Measurements from ENCODE around the gene CRTC3. TPM values are rescaled to one million over a fixed set of nuclear protein-coding genes. Genes with fewer than 3 reads are reported as not detected.
"Not testable (repeated sequence)": the region's sequence is repeated elsewhere in the genome, so short reads cannot be mapped to it uniquely, and the experiment has no call there.

Gene CRTC3
- total RNA-seq, 2 donors from 2014 or later = 44.1 to 69.4 TPM

DNA sequence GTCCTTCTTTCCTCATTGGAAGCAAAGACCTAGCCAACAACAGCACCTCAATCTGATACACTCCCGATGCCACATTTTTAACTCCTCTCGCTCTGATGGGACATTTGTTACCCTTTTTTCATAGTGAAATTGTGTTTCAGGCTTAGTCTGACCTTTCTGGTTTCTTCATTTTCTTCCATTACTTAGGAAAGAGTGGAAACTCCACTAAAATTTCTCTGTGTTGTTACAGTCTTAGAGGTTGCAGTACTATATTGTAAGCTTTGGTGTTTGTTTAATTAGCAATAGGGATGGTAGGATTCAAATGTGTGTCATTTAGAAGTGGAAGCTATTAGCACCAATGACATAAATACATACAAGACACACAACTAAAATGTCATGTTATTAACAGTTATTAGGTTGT is 29.6 kb upstream of the CRTC3 start:
- no peak for DNase-seq (ENCODE audit: low spot score)
- Mint-ChIP-seq H3K4me3 (no peak overlapping the region), H3K27ac (peak overlapping the region; percentile 12 to 75), H3K36me3 (peaks cover 27% of the 10 kb centered on the region), H3K4me1 (ENCODE audit: low read depth in 2 of 2) (peaks cover 0 to 8% of the 10 kb centered on the region in 2 donors), H3K9me3 (no peaks in the 10 kb centered on the region), H3K27me3 (no peaks in the 10 kb centered on the region)
- no peak for ATAC-seq

DNA sequence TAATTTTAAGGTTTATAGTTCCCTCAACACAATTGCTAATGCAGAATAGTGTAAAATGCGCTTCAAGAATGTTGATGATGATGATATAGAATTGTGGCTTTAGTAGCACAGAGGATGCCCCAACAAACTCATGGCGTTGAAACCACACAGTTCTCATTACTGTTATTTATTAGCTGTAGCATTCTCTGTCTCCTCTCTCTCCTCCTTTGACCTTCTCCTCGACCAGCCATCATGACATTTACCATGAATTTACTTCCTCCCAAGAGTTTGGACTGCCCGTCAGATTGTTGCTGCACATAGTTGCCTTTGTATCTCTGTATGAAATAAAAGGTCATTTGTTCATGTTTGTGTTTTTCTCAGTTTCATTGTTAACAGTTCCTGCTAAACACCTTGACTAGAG is 27.8 kb upstream of the CRTC3 start:
- no peaks in the 10 kb centered on the region for H3K27me3 Mint-ChIP-seq
- H3K9me3 Mint-ChIP-seq = no peaks in the 10 kb centered on the region
- H3K36me3 Mint-ChIP-seq = peaks cover 22% of the 10 kb centered on the region
- H3K4me1 Mint-ChIP-seq (ENCODE audit: low read depth in 2 of 2) = peaks cover 0 to 8% of the 10 kb centered on the region in 2 donors
- no peak overlapping the region for H3K4me3 Mint-ChIP-seq
- ATAC-seq = no peak
- no peak for DNase-seq (ENCODE audit: low spot score)
- H3K27ac Mint-ChIP-seq = peak overlapping the region in 1 of 2 donors; percentile 11

DNA sequence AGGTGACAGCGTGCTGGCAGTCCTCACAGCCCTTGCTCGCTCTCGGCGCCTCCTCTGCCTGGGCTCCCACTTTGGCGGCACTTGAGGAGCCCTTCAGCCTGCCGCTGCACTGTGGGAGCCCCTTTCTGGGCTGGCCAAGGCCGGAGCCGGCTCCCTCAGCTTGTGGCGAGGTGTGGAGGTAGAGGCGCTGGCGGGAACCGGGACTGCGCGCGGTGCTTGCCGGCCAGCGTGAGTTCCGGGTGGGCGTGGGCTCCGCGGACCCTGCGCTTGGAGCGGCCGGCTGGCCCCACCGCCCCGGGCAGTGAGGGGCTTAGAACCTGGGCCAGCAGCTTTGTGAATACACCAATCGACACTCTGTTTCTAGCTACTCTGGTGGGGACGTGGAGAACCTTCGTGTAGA is 18.9 kb upstream of the CRTC3 start:
- not testable (repeated sequence) for DNase-seq (ENCODE audit: low spot score); ATAC-seq; H3K27me3 Mint-ChIP-seq; H3K36me3 Mint-ChIP-seq; H3K9me3 Mint-ChIP-seq; H3K4me3 Mint-ChIP-seq
- Mint-ChIP-seq H3K27ac (peak overlapping the region in 1 of 2 donors; percentile 65), H3K4me1 (ENCODE audit: low read depth in 2 of 2) (peaks cover 0 to 11% of the 10 kb centered on the region in 2 donors)

DNA sequence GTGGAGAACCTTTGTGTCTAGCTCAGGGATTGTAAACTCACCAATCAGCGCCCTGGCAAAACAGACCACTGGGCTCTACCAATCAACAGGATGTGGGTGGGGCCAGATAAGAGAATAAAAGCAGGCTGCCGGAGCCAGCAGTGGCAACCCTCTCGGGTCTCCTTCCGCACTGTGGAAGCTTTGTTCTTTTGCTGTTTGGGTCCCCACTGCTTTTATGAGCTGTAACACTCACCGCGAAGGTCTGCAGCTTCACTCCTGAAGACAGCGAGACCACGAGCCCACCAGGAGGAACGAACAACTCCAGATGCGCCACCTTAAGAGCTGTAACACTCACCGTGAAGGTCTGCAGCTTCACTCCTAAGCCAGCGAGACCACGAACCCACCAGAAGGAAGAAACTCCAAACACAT is 18.5 kb upstream of the CRTC3 start:
- not testable (repeated sequence) for DNase-seq (ENCODE audit: low spot score); H3K36me3 Mint-ChIP-seq; H3K9me3 Mint-ChIP-seq; H3K27me3 Mint-ChIP-seq; H3K4me3 Mint-ChIP-seq; ATAC-seq
- peak overlapping the region in 1 of 2 donors; percentile 34 for H3K27ac Mint-ChIP-seq
- H3K4me1 Mint-ChIP-seq (ENCODE audit: low read depth in 2 of 2) = peaks cover 0 to 13% of the 10 kb centered on the region in 2 donors

DNA sequence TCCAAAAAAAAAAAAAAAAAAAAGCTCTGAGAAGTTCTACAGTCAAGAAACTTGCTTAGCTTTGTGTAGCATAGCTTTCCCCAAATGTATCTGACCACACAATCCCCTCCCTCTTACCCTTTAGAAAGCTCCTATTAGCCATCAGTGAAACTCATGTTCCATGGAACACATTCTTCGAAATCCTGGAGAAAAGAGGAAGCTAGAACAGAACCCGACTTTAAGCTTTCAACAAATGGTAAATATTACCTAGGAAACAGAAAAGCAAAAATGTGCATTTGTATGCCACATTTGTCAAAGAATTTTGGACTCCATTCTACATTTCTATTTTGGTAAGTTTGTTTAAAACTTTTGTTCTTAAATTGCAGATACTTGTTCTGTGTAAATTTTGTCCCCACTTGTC is 17.4 kb upstream of the CRTC3 start:
- Mint-ChIP-seq H3K9me3 (no peaks in the 10 kb centered on the region), H3K4me1 (ENCODE audit: low read depth in 2 of 2) (peaks cover 0 to 13% of the 10 kb centered on the region in 2 donors), H3K4me3 (no peak overlapping the region), H3K36me3 (no peaks in the 10 kb centered on the region), H3K27me3 (no peaks in the 10 kb centered on the region), H3K27ac (no peak overlapping the region)
- ATAC-seq = no peak
- DNase-seq (ENCODE audit: low spot score) = no peak

DNA sequence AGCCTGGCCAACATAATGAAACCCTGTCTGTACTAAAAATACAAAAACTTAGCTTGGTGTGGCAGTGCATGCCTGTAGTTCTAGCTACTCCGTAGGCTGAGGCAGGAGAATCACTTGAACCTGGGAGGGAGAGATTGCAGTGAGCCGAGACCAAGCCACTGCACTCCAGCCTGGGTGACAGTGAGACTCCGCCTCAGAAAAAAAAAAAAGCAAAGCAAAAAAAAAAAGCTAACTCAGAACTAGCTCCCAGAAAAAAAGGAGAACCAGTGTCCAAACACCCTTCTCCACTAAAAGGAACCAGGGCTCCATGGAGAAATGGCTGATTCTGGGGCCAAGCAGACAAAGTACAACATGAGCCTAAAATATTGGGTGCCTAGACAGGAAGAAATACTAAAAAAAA is 16.7 kb upstream of the CRTC3 start:
- no peak overlapping the region for H3K4me3 Mint-ChIP-seq
- H3K27ac Mint-ChIP-seq = peak overlapping the region in 1 of 2 donors; percentile 70
- ATAC-seq = no peak
- DNase-seq (ENCODE audit: low spot score) = no peak
- H3K9me3 Mint-ChIP-seq = no peaks in the 10 kb centered on the region
- H3K36me3 Mint-ChIP-seq = no peaks in the 10 kb centered on the region
- peaks cover 0 to 13% of the 10 kb centered on the region in 2 donors for H3K4me1 Mint-ChIP-seq (ENCODE audit: low read depth in 2 of 2)
- no peaks in the 10 kb centered on the region for H3K27me3 Mint-ChIP-seq

DNA sequence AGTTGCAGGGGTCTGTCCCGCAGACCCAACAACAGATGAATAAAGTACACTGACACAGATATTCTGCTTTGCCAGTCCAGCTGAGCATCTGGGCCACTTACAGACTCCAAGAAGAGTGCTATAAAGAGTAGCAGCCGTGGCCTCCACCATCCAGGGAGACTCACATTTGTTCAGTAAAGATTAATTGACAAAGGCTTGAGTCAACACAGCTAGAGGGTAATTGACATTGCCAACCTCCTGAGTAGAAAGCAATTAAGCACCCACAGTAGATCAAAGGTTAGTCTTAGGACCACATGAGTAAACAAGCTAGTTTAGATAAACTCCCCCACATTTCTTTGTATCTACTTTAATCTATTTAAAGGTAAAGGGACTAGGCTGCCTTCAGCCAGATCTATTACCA is 16.3 kb upstream of the CRTC3 start:
- no peaks in the 10 kb centered on the region for H3K27me3 Mint-ChIP-seq
- peak overlapping the region in 1 of 2 donors; percentile 70 for H3K27ac Mint-ChIP-seq
- peaks cover 0 to 13% of the 10 kb centered on the region in 2 donors for H3K4me1 Mint-ChIP-seq (ENCODE audit: low read depth in 2 of 2)
- no peak for DNase-seq (ENCODE audit: low spot score)
- no peak overlapping the region for H3K4me3 Mint-ChIP-seq
- no peaks in the 10 kb centered on the region for H3K9me3 Mint-ChIP-seq
- no peak for ATAC-seq
- H3K36me3 Mint-ChIP-seq = no peaks in the 10 kb centered on the region

DNA sequence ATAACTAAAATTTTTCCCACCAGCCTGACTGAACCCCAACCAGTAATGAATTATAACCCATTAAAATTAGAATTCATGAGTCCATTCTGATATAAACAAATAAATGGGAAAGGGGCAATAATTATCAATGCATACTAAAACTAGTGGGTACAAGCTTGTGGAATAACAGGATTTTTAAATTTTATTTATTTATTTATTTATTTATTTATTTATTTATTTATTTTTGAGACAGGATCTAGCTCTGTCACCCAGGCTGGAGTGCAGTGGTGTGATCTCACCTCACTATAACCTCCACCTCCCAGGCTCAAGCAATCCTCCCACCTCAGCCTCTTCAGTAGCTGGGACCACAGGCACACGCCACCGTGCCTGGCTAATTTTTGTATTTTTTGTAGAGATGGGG is 15.8 kb upstream of the CRTC3 start:
- DNase-seq (ENCODE audit: low spot score); H3K36me3 Mint-ChIP-seq; H3K27ac Mint-ChIP-seq; H3K9me3 Mint-ChIP-seq; H3K27me3 Mint-ChIP-seq; ATAC-seq; H3K4me3 Mint-ChIP-seq: not testable (repeated sequence)
- H3K4me1 Mint-ChIP-seq (ENCODE audit: low read depth in 2 of 2) = peaks cover 0 to 13% of the 10 kb centered on the region in 2 donors

DNA sequence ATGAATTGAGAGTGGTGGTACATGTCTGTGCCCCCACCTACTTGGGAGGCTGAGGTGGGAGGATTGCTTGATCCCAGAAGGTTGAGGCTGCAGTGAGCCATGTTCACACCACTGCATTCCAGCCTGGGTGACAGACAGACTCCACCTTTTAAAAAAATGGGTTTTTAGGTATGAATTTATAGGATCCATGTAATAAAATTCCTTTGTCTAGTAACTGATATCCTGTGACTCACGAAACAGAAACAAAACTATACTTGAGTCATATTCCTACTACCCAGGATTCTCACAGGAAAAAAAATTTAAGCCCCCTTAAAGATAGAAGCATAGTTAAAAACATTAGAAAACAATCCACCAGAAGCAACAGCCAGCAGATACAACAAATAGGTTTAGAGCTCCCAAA is 10.0 kb upstream of the CRTC3 start:
- DNase-seq (ENCODE audit: low spot score) = no peak
- ATAC-seq = no peak
- Mint-ChIP-seq H3K27me3 (no peaks in the 10 kb centered on the region), H3K4me3 (no peak overlapping the region), H3K4me1 (ENCODE audit: low read depth in 2 of 2) (peaks cover 5 to 9% of the 10 kb centered on the region in 2 donors), H3K27ac (no peak overlapping the region), H3K9me3 (no peaks in the 10 kb centered on the region), H3K36me3 (no peaks in the 10 kb centered on the region)

DNA sequence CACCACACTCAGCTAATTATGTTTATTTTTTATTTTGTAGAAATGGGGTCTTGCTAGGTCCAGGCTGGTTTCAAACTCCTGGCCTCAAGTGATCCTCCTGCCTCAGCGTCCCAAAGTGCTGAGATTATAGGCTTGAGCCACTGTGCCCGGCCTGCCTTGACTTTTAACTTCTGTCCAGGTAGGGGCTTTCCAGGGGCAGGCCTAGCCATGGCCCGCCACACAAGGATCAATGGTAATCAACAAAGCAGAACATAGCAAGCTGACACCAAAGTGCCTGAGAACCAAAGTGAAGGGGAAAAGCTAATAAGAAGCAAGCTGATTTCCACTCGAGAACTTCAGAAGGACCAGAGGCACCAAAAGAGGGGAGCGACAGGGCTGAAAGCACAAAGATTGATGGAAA is 9.4 kb upstream of the CRTC3 start:
- H3K27me3 Mint-ChIP-seq = no peaks in the 10 kb centered on the region
- no peak for ATAC-seq
- DNase-seq (ENCODE audit: low spot score) = no peak
- peaks cover 6 to 10% of the 10 kb centered on the region in 2 donors for H3K4me1 Mint-ChIP-seq (ENCODE audit: low read depth in 2 of 2)
- H3K4me3 Mint-ChIP-seq = no peak overlapping the region
- H3K36me3 Mint-ChIP-seq = no peaks in the 10 kb centered on the region
- H3K9me3 Mint-ChIP-seq = no peaks in the 10 kb centered on the region
- no peak overlapping the region for H3K27ac Mint-ChIP-seq

DNA sequence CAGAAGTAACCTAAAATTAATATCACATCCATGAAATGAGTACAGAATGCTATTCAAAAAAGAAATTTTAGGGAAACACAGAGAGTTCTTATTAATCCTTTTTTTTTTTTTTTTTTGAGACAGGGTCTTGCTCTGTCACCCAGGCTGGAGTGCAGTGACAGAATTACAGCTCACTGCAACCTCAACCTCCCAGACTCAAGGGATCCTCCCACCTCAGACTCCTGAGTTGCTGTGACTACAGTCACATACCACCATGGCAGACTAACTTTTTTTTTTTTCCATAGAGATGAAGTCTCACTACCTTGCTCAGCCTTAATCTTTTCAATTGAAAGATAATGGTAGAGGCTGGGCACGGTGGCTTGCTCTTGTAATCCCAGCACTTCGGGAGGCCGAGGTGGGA is 6.3 kb upstream of the CRTC3 start:
- ATAC-seq = no peak
- no peak for DNase-seq (ENCODE audit: low spot score)
- no peaks in the 10 kb centered on the region for H3K9me3 Mint-ChIP-seq
- H3K36me3 Mint-ChIP-seq = no peaks in the 10 kb centered on the region
- H3K27ac Mint-ChIP-seq = no peak overlapping the region
- no peaks in the 10 kb centered on the region for H3K27me3 Mint-ChIP-seq
- no peak overlapping the region for H3K4me3 Mint-ChIP-seq
- H3K4me1 Mint-ChIP-seq (ENCODE audit: low read depth in 2 of 2) = peaks cover 3 to 13% of the 10 kb centered on the region in 2 donors

DNA sequence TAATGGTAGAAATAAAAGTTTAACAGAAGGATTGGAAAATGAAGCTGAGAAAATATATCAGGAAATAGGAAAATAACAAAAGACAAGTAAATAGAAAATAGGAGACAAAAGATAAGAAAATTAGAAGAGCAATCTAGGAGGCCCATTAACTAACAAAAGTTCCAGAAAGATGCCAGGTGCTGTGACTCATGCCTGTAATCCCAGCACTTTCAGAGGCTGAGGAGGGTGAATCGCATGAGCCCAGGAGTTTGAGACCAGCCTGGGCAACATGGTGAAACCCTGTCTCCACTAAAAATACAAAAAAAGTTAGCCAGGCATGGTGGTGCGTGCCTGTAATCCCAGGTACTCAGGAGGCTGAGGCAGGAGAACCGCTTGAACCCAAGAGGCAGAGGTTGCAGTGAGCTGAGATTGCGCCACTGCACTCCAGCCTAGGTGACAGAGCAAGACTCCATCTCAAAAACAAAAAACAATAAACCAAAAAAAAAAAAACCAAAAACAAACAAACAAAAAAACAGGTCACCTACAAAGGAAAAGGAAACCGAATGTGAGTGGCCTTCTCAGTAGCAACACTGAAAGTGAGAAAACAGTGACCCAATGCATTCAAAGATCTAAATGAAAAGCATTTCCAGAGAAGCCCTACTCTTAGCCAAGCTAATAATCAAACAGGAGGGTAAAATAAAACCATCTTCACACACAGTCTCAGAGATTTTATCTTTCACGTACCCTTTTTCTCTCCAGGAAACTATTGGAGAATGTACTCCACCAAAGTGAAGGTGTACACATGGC is 5.5 kb upstream of the CRTC3 start:
- not testable (repeated sequence) for ATAC-seq; H3K9me3 Mint-ChIP-seq; DNase-seq (ENCODE audit: low spot score); H3K36me3 Mint-ChIP-seq; H3K27me3 Mint-ChIP-seq
- peak overlapping the region; percentile 28 for H3K4me3 Mint-ChIP-seq
- H3K4me1 Mint-ChIP-seq (ENCODE audit: low read depth in 2 of 2) = peaks cover 6 to 18% of the 10 kb centered on the region in 2 donors
- H3K27ac Mint-ChIP-seq = peak overlapping the region in 1 of 2 donors; percentile 33

DNA sequence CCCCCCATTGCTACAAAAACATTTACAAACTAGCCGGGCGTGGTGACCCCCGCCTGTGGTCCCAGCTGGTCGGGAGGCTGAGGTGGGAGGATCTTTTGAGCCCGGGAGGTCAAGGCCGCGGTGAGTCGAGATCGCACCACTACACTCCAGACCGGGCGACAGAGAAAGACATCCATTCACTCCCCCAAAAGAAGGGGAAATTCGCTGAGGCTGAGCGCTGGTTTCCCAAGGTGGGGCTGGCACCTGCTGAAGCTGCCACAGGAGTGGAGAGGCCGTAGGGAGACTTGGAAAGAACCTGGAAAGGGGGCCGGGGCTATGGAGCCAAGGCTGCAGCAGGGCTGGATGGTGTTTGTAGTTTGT is 732 bp upstream of the CRTC3 start:
- Mint-ChIP-seq H3K4me3 (peak overlapping the region; percentile 96), H3K27me3 (no peaks in the 10 kb centered on the region), H3K9me3 (no peaks in the 10 kb centered on the region)

DNA sequence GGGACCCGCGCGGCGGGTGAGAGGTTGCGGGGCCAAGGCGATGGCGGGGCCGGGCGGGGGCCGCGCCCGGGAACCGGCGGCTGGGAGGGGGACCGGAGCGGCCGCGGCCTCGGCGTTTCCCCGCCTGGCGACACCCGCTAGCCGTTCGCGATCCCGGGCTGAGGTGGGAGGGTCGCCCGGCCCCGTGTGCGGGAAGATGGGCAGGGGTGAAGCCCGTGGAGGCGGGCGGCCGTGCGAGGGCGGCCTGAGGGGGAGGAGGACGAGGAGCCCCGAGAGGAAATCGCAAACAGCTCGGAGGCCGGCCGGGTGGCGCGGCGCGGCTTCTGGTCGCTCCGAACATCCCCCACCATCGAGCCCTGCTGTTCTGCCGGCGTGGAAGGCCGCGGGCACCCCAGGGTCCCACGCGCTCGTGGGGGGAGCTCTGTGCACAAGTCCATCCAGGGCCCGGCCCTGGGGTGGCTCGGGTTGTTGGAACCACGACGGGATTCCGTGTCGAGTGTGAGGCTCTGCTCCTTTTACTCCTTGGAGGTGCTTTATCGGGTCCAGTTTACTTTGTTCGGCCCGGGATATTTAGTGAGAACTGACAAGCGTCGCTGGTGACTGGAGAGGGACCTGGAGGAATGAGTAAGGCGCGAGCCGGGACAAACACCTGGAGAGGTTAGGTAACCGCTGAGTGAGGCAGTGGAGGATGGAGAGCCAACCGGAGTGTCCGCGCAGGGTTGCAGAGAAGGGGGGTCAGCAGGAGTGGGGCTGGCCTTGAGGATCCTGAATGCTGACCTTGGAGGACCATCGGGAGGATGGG is 728 bp downstream of the CRTC3 start:
- peaks cover 34 to 45% of the 10 kb centered on the region in 2 donors for H3K4me1 Mint-ChIP-seq (ENCODE audit: low read depth in 2 of 2)
- no peaks in the 10 kb centered on the region for H3K36me3 Mint-ChIP-seq
- H3K27ac Mint-ChIP-seq = peak overlapping the region; percentile 80 to 93
- H3K4me3 Mint-ChIP-seq = peak overlapping the region; percentile 98
- H3K27me3 Mint-ChIP-seq = no peaks in the 10 kb centered on the region
- H3K9me3 Mint-ChIP-seq = no peaks in the 10 kb centered on the region
- ATAC-seq = peak; percentile 74 to 75
- peak; percentile 76 for DNase-seq (ENCODE audit: low spot score)

More for the DNA sequence above, 732 bp upstream of the CRTC3 start:
- no peak for ATAC-seq
- H3K36me3 Mint-ChIP-seq = no peaks in the 10 kb centered on the region
- H3K27ac Mint-ChIP-seq = peak overlapping the region; percentile 67 to 90
- no peak for DNase-seq (ENCODE audit: low spot score)
- H3K4me1 Mint-ChIP-seq (ENCODE audit: low read depth in 2 of 2) = peaks cover 29 to 46% of the 10 kb centered on the region in 2 donors
